HEK293T (cell line): Measurements from ENCODE around the gene SCART1.

Source experiments
- CTCF ChIA-PET: fragments of 350-600 bp; formaldehyde crosslinking; extraction: SDS; loops from one replicate; lab custom pipeline; 2021; ENCODE audit warnings: antibody characterized with exemption, inconsistent platforms; lab: Yijun Ruan, JAX
- POLR2A ChIA-PET: fragments of 350-600 bp; formaldehyde crosslinking; extraction: SDS; loops from one replicate; lab custom pipeline; 2020; ENCODE audit warnings: antibody characterized with exemption, inconsistent platforms; lab: Yijun Ruan, JAX
- DNase-seq: peaks from one replicate; pipeline ENCODE4 v3.0.0; 2012; ENCODE audit warnings: mixed read lengths; ENCODE audit errors: extremely low spot score
- ARNT ChIP-seq: fragments of 450-650 bp; IDR thresholded peaks from 2 replicates; pipeline ENCODE4 v1.6.1; 2017; ENCODE audit warnings: mild to moderate bottlenecking
- BHLHE40 ChIP-seq: fragments of 450-650 bp; IDR thresholded peaks from 2 replicates; pipeline ENCODE4 v1.6.1; 2016; ENCODE audit warnings: mild to moderate bottlenecking, moderate library complexity, borderline replicate concordance
- CTBP1 ChIP-seq: fragments of 450-650 bp; IDR thresholded peaks from 2 replicates; pipeline ENCODE4 v1.6.1; 2016; ENCODE audit warnings: borderline replicate concordance
- ELF4 ChIP-seq: fragments of 450-650 bp; IDR thresholded peaks from 2 replicates; pipeline ENCODE4 v1.6.1; 2017; ENCODE audit warnings: antibody characterized with exemption
- FOXA1 ChIP-seq: fragments of 450-650 bp; IDR thresholded peaks from 2 replicates; pipeline ENCODE4 v1.6.1; 2016; ENCODE audit warnings: mild to moderate bottlenecking
- FOXK2 ChIP-seq: fragments of 450-650 bp; IDR thresholded peaks from 2 replicates; pipeline ENCODE4 v1.6.1; 2016; ENCODE audit warnings: mild to moderate bottlenecking
- FOXM1 ChIP-seq: fragments of 450-650 bp; IDR thresholded peaks from 2 replicates; pipeline ENCODE4 v1.6.1; 2017; ENCODE audit warnings: mild to moderate bottlenecking, borderline replicate concordance
- HDGF ChIP-seq: fragments of 450-650 bp; IDR thresholded peaks from 2 replicates; pipeline ENCODE4 v1.6.1; 2017; ENCODE audit warnings: antibody characterized with exemption, borderline replicate concordance
- L3MBTL2 ChIP-seq: fragments of 450-650 bp; conservative IDR thresholded peaks from 2 replicates; pipeline ENCODE4 v1.6.1; 2016; ENCODE audit warnings: mild to moderate bottlenecking
- LEF1 ChIP-seq: fragments of 450-650 bp; IDR thresholded peaks from 2 replicates; pipeline ENCODE4 v1.6.1; 2017; ENCODE audit warnings: mild to moderate bottlenecking, borderline replicate concordance
- NFRKB ChIP-seq: fragments of 450-650 bp; IDR thresholded peaks from 2 replicates; pipeline ENCODE4 v1.6.1; 2016; ENCODE audit warnings: mild to moderate bottlenecking, moderate library complexity
- PKNOX1 ChIP-seq: fragments of 450-650 bp; IDR thresholded peaks from 2 replicates; pipeline ENCODE4 v1.6.1; 2016
- SP1 ChIP-seq: fragments of 450-650 bp; IDR thresholded peaks from 2 replicates; pipeline ENCODE4 v1.6.1; 2017
- SUZ12 ChIP-seq: fragments of 450-650 bp; IDR thresholded peaks from 2 replicates; pipeline ENCODE4 v1.6.1; 2016; ENCODE audit warnings: mild to moderate bottlenecking
- TARDBP ChIP-seq: fragments of 450-650 bp; IDR thresholded peaks from 2 replicates; pipeline ENCODE4 v1.6.1; 2016
- ZNF384 ChIP-seq: fragments of 450-650 bp; IDR thresholded peaks from 2 replicates; pipeline ENCODE4 v1.6.1; 2016

SCART1 gene

GRCh38 chr10:133415752-133416151, 38.0 kb upstream of the SCART1 start:
- no peak for DNase-seq
- ChIA-PET POLR2A (no interaction called here), CTCF (no interaction called here)
- TF ChIP-seq PKNOX1 (no peak), L3MBTL2 (no peak), FOXM1 (no peak), HDGF (no peak), SP1 (no peak), TARDBP (no peak), LEF1 (no peak), CTBP1 (no peak), FOXA1 (no peak), FOXK2 (no peak), ARNT (no peak), BHLHE40 (no peak)

DNA sequence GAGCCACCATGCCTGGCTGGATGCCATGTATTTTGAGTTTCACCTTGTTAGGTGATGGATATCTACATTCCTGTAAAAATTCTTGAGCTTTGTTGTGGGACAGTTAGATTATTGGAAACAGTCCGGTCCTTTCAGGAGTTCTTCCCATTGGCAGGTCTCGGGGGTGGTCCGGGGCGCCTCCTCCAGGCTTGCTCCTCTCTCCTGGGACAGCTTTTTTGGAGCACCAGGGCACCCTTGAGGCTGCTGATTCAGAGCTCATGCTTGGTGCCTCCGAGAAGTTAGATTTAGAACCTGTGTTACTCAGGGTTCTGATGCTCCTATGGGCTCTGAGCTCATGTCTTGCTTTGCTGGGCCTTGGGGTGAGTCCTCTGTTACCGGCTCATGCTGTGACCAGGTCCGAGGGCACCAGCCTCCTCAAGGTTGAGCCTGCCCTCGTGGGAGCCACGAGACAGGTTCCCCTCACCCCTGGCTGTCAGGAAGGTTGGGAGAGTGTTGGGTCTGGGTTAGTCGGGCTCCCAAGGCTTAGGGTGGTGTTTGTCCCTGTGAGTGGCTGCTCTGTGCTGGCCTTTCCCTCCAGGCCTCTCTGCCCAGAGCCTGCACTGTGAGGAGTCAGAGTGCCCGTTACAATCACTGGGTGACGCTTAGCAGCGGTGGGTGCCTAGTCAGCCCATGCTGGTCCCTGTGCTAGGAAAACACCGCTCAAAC, 35.3 kb upstream of the SCART1 start:
- no peak for DNase-seq
- CTCF ChIA-PET: no interaction called here
- POLR2A ChIA-PET: no interaction called here
- TF ChIP-seq L3MBTL2: no peak
- no peak for TF ChIP-seq ARNT
- no peak for TF ChIP-seq NFRKB
- no peak for TF ChIP-seq PKNOX1
- no peak for TF ChIP-seq SP1
- no peak for TF ChIP-seq LEF1

GRCh38 chr10:133419211-133419950, 34.4 kb upstream of the SCART1 start:
- no peak for DNase-seq
- ChIA-PET CTCF (interaction anchor here (1.1 kb wide), 1 partner anchor 18 kb away, joined by 3 read pairs; no protein-coding TSS in a partner anchor), POLR2A (no interaction called here)
- TF ChIP-seq L3MBTL2: no peak
- TF ChIP-seq FOXK2: no peak
- no peak for TF ChIP-seq SP1
- TF ChIP-seq LEF1: no peak

DNA sequence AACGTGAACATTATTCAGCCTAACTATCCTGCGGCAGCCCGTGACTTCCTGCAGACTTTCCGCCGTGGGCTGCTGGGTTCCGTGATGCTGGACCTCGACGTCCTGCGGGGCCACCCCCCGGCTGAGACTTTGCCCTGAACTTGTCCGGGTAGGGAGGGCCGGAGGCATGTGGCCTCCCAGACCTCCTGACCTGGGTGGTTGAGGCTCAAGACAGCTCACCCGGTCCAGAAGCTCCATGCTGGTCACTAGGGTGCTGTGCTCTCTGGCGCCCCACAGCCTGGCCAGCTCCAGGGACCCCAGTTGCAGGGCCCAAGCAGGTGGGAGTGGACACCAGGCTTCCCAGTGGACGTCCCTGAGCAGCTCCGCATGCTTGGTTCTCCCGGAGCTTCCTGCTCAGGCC, 33.7 kb upstream of the SCART1 start:
- CTCF ChIA-PET: interaction anchor here (1.1 kb wide), 1 partner anchor 17 kb away, joined by 3 read pairs; no protein-coding TSS in a partner anchor
- POLR2A ChIA-PET: no interaction called here
- no peak for DNase-seq

DNA sequence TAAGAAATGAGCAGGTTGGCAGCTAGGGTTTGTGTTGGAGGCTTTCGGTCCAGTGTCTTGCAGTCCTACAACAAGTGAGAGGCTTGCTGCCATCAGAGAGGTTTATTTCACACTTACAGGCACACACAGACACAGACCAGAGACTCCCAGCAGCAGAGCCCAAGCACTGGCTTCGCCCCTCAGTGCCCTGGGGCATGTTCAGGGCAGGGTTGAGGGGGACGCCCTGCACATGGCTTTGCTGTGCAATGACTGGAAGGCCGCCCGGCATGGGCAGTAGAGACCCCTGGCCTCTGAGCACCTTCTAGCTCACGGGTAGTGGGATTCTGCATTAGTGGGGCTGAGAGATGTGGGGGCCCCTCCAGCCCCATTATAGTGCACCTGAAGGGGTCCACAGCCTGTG, 33.2 kb upstream of the SCART1 start:
- CTCF ChIA-PET: interaction anchor here (1.1 kb wide), 1 partner anchor 17 kb away, joined by 3 read pairs; no protein-coding TSS in a partner anchor

More for the DNA sequence above, 33.7 kb upstream of the SCART1 start:
- TF ChIP-seq L3MBTL2 (no peak), SUZ12 (no peak), ELF4 (no peak), ARNT (no peak), BHLHE40 (no peak), SP1 (no peak)

DNA sequence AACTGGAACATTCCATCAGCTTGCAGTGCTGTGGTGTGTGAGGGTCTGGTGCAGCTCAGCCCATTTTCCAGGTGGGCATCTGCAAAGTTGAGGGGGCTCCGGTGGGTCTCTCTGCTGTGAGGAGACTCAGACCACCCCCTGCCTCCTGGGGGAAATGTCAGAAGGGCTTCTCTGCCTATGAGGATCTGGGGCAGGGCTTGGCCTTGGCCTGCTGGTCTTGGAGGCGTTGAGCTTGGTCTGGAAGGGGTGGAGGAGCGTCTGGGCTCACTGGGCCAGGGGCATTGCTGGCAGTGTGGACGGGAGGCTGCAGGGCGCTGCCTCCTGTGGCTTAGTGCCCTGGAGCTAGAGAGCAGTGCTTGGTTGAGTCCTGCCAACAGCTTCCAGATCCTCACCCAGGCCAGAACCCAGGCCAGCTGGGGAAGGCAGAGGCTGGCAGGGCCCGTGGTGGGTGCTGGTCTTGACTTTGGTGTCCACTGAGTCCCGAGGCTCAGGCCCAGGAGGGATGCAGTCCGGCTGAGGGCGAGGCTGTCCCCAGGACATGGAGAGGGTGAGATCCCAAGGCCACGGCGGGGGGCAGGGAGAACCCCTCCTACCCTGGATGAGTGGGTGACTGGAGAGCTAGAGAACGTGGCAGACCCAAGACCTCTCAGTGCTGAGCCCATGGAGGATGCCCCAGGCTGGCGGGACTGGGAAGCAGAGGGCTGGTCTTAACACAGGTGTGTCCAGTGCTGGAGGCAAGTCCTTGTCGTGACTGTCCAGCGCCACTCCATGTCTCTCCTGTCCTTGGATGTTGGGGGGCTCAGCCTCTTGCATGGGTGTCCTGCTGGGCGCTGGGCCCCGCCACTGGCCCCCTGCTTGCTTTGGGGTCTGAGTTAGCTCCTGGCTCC, 32.2 kb upstream of the SCART1 start:
- CTCF ChIA-PET: no interaction called here
- TF ChIP-seq PKNOX1: no peak
- no peak for TF ChIP-seq ZNF384
- no peak for TF ChIP-seq HDGF
- TF ChIP-seq BHLHE40: no peak
- no peak for TF ChIP-seq SP1
- TF ChIP-seq NFRKB: no peak
- no peak for TF ChIP-seq FOXA1
- no peak for TF ChIP-seq FOXK2
- no peak for TF ChIP-seq LEF1
- TF ChIP-seq TARDBP: no peak
- TF ChIP-seq ARNT: no peak
- TF ChIP-seq CTBP1: no peak

More for the DNA sequence above, 33.2 kb upstream of the SCART1 start:
- TF ChIP-seq BHLHE40 (no peak), FOXK2 (no peak), TARDBP (no peak), NFRKB (no peak), FOXA1 (no peak), ARNT (no peak), ELF4 (no peak), HDGF (no peak), SUZ12 (no peak), ZNF384 (no peak), LEF1 (no peak), L3MBTL2 (no peak)
- DNase-seq: no peak
- POLR2A ChIA-PET: no interaction called here

More for the DNA sequence above, 32.2 kb upstream of the SCART1 start:
- DNase-seq: no peak
- POLR2A ChIA-PET: interaction anchor here (0.5 kb wide), 1 partner anchor 17 kb away, joined by 5 read pairs; no protein-coding TSS in a partner anchor
